Natural killer cell (primary cell): ENCODE data around the gene POMGNT1. TPM values are rescaled to one million over a fixed set of nuclear protein-coding genes. Genes with fewer than 3 reads are reported as not detected.

Experiments used
- ATAC-seq, 3 donors: fragments of 150-1000 bp in 2 of 3; fragments of 200-7000 bp in 1 of 3; cut with Tn5 transposase; 1 replicate in 1 of 3; 2 replicates in 2 of 3; pipeline ENCODE4 v1.10.0; 2021; ENCODE audit warnings: mild to moderate bottlenecking in 2 of 3, moderate library complexity in 2 of 3
- DNase-seq, 2 donors: peaks; one replicate each; pipeline versions ENCODE4 v3.0.0 to v3.0.0-alpha.2; 2013 to 2021; ENCODE audit warnings: mixed read lengths in 1 of 2
- H3K27ac ChIP-seq: one replicate; pipeline ENCODE4 v1.5.1; 2013; ENCODE audit warnings: mild to moderate bottlenecking, low read length
- H3K27me3 ChIP-seq: one replicate; pipeline ENCODE4 v1.6.1; 2013; ENCODE audit warnings: low read length; ENCODE audit not compliant: control insufficient read depth, insufficient read depth
- H3K36me3 ChIP-seq: one replicate; pipeline ENCODE4 v1.6.1; 2013; ENCODE audit warnings: low read length; ENCODE audit not compliant: control insufficient read depth, insufficient read depth
- H3K4me1 ChIP-seq: one replicate; pipeline ENCODE4 v1.6.1; 2013; ENCODE audit warnings: low read length; ENCODE audit not compliant: control insufficient read depth, insufficient read depth
- H3K4me3 ChIP-seq: one replicate; pipeline ENCODE4 v1.5.1; 2013; ENCODE audit warnings: low read length
- H3K9me3 ChIP-seq: one replicate; pipeline ENCODE4 v1.6.1; 2013; ENCODE audit warnings: low read length; ENCODE audit not compliant: control insufficient read depth, insufficient read depth
- H3K27ac Mint-ChIP-seq, 2 donors: one replicate each; pipeline ENCODE4 v1.8.0; 2022; ENCODE audit warnings: mild to moderate bottlenecking in 2 of 2, mixed read lengths in 2 of 2, moderate library complexity in 1 of 2
- H3K27me3 Mint-ChIP-seq, 2 donors: one replicate each; pipeline ENCODE4 v1.8.0; 2022; ENCODE audit warnings: low read depth in 2 of 2, mixed read lengths in 2 of 2
- H3K36me3 Mint-ChIP-seq: one replicate; pipeline ENCODE4 v1.8.0; 2022; ENCODE audit warnings: mixed read lengths
- H3K4me1 Mint-ChIP-seq, 2 donors: one replicate each; pipeline ENCODE4 v1.8.0; 2022; ENCODE audit warnings: mixed read lengths in 2 of 2
- H3K4me3 Mint-ChIP-seq: one replicate; pipeline ENCODE4 v1.8.0; 2022; ENCODE audit warnings: mild to moderate bottlenecking, moderate library complexity, mixed read lengths
- H3K9me3 Mint-ChIP-seq, 2 donors: one replicate each; pipeline ENCODE4 v1.8.0; 2022; ENCODE audit warnings: mixed read lengths in 2 of 2
- WGBS: methylation state at CpG from one replicate; pipeline ENCODE4 v1.1.7; 2013; ENCODE audit warnings: missing lambda C conversion rate; ENCODE audit not compliant: insufficient coverage; 5-methylcytosine and 5-hydroxymethylcytosine counted together
- intact Hi-C: fragments of 100-400 bp; cut with micrococcal nuclease; formaldehyde crosslinking; loops from one replicate; pipeline ENCODE4 v1.14.2; 2022
- total RNA-seq, 4 donors: library from RNA; stranded (reverse); fragments of 120-200 nt in 1 of 4; gene quantifications; one replicate each; pipeline versions ENCODE4 v1.2.3 to v1.2.4, GENCODE V29; 2013 to 2022
- TF ChIP-seq, protein P1 (sequence below): fragments of 200-600 bp; IDR thresholded peaks from one replicate; pipeline ENCODE4 v1.8.0; 2022; ENCODE audit warnings: antibody characterized with exemption

Gene POMGNT1
- total RNA-seq, 3 donors from 2014 or later (not counting 1 experiment from before 2014, with no cell fraction given), result 35.8 to 51.3 (median 47.0) TPM

DNA sequence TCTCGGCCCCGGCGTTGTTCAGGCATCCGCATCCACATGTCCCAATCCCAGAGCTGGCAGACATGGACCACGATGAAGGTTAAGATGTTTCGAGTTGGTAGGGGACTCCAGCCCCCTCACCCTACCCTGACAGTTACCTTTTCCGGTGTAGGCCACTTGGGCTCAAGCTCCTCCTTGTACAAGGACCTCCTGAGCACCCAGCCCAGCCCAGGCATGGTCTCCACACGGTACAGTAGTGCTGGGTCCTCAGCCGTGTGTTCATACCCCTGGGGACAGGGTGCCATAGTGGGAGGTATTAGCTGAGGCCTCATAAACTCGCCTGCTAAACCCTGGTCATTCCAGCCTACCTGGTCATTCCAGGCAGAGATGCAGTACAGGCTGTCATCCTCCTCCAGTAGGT lies 6.1 kb downstream of the POMGNT1 start:
- H3K36me3 Mint-ChIP-seq, result no peaks in the 10 kb centered on the region
- intact Hi-C loops, result no loop called here
- no peak for ATAC-seq

DNA sequence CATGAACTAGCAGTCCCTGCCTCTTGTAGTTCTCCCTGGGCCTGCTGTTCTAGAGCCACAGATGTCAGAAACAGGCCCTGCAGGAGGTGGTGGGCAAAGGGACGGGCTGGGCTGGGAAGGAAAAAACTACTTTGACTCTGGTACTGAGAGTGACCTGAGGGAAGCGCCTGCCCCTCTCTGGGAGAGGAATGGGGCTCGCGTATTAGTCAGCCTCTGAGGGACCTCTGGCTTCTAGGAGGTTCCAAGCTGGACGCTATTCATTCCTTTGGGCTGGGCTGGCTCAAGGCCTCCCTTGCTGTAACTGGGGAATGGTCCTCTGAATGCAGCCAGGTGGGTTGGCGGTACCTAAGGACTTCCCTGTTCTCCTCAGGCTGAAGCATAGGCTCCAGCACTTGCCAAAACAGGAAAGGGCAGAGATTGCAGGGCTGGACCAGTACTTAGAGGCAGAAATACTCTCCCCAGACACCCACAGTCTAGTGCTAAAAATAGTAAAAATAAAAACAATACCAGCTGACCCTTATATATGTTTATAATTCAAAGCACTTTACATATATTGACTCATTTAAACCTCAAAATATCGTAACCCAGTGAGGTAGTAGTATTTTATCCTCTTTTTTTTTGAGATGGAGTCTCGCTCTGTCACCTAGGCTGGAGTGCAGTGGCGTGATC lies 7.1 kb downstream of the POMGNT1 start:
- Mint-ChIP-seq H3K4me3 (no peak overlapping the region), H3K4me1 (peaks cover 0 to under 1% of the 10 kb centered on the region in 2 donors), H3K27me3 (no peaks in the 10 kb centered on the region), H3K9me3 (no peaks in the 10 kb centered on the region), H3K36me3 (no peaks in the 10 kb centered on the region), H3K27ac (no peak overlapping the region)
- H3K4me3 ChIP-seq, result no peak overlapping the region
- WGBS, result 97% methylated on average over 8 of the region's 9 CpGs
- no peak for ATAC-seq
- DNase-seq, result no peak
- H3K27ac ChIP-seq, result no peak overlapping the region
- intact Hi-C loops, result no loop called here
- no peaks in the 10 kb centered on the region for H3K27me3 ChIP-seq
- H3K4me1 ChIP-seq, result no peaks in the 10 kb centered on the region
- TF ChIP-seq, protein P1, sequence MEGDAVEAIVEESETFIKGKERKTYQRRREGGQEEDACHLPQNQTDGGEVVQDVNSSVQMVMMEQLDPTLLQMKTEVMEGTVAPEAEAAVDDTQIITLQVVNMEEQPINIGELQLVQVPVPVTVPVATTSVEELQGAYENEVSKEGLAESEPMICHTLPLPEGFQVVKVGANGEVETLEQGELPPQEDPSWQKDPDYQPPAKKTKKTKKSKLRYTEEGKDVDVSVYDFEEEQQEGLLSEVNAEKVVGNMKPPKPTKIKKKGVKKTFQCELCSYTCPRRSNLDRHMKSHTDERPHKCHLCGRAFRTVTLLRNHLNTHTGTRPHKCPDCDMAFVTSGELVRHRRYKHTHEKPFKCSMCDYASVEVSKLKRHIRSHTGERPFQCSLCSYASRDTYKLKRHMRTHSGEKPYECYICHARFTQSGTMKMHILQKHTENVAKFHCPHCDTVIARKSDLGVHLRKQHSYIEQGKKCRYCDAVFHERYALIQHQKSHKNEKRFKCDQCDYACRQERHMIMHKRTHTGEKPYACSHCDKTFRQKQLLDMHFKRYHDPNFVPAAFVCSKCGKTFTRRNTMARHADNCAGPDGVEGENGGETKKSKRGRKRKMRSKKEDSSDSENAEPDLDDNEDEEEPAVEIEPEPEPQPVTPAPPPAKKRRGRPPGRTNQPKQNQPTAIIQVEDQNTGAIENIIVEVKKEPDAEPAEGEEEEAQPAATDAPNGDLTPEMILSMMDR, result no peak
- H3K9me3 ChIP-seq, result no peaks in the 10 kb centered on the region
- peaks cover 55% of the 10 kb centered on the region for H3K36me3 ChIP-seq

More for the DNA sequence above, 6.1 kb downstream of the POMGNT1 start:
- Histone ChIP-seq H3K4me3 (no peak overlapping the region), H3K27ac (no peak overlapping the region), H3K9me3 (no peaks in the 10 kb centered on the region), H3K27me3 (no peaks in the 10 kb centered on the region), H3K4me1 (peaks cover 4% of the 10 kb centered on the region), H3K36me3 (peaks cover 56% of the 10 kb centered on the region)
- H3K4me3 Mint-ChIP-seq, result no peak overlapping the region
- H3K4me1 Mint-ChIP-seq, result peaks cover 0 to 10% of the 10 kb centered on the region in 2 donors
- no peaks in the 10 kb centered on the region for H3K27me3 Mint-ChIP-seq
- H3K27ac Mint-ChIP-seq, result no peak overlapping the region
- no peaks in the 10 kb centered on the region for H3K9me3 Mint-ChIP-seq
- 95% methylated on average over 10 of the region's 10 CpGs for WGBS
- TF ChIP-seq, protein P1, result no peak
- no peak for DNase-seq

DNA sequence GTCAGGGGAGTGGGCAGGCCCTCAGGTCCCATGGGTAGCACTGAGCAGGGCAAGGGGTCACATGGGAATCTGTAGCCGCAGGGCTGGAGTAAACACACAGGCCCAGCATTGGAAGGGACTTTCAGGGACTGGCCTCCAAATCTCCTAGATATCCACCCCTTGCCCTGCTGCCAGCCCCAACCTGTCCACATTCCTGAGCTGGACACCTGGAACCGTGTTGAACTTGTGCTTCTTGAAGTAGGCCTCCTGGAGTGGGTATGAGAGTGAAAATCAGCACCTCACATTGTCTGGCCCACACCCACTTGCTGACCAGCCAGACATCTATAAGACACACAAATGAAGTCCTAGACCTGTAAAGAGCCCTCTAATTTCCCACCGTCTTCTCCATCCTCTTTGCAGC lies 7.7 kb downstream of the POMGNT1 start:
- H3K27me3 Mint-ChIP-seq, result no peaks in the 10 kb centered on the region
- peaks cover 0 to 2% of the 10 kb centered on the region in 2 donors for H3K4me1 Mint-ChIP-seq
- no peak overlapping the region for H3K27ac ChIP-seq
- H3K9me3 ChIP-seq, result no peaks in the 10 kb centered on the region
- no peaks in the 10 kb centered on the region for H3K36me3 Mint-ChIP-seq
- 98% methylated on average over 2 of the region's 3 CpGs for WGBS
- H3K4me1 ChIP-seq, result no peaks in the 10 kb centered on the region
- H3K9me3 Mint-ChIP-seq, result no peaks in the 10 kb centered on the region
- TF ChIP-seq, protein P1, result no peak
- intact Hi-C loops, result no loop called here
- no peak overlapping the region for H3K27ac Mint-ChIP-seq
- ATAC-seq (no peak), DNase-seq (no peak)
- H3K27me3 ChIP-seq, result no peaks in the 10 kb centered on the region
- no peak overlapping the region for H3K4me3 Mint-ChIP-seq
- peaks cover 51% of the 10 kb centered on the region for H3K36me3 ChIP-seq
- H3K4me3 ChIP-seq, result no peak overlapping the region
